Endodermal cell (in vitro differentiated cells): ENCODE results near the gene CIC. TPM values are rescaled to one million over a fixed set of nuclear protein-coding genes. Genes with fewer than 3 reads are reported as not detected.
"Not testable (repeated sequence)": the region's sequence is repeated elsewhere in the genome, so short reads cannot be mapped to it uniquely, and the experiment has no call there.

Source experiments
- DNase-seq: peaks from one replicate; pipeline ENCODE4 v3.0.0-alpha.2; 2017
- H3K27ac ChIP-seq: 2 replicates; pipeline ENCODE4 v1.5.1; 2013; ENCODE audit warnings: mild to moderate bottlenecking, low read depth, low read length, moderate library complexity
- H3K27me3 ChIP-seq: 2 replicates; pipeline ENCODE4 v1.6.1; 2013; ENCODE audit warnings: mild to moderate bottlenecking, low read length, moderate library complexity; ENCODE audit not compliant: insufficient read depth, control insufficient read depth, poor library complexity, severe bottlenecking
- H3K36me3 ChIP-seq: 2 replicates; pipeline ENCODE4 v1.7.0; 2013; ENCODE audit warnings: mild to moderate bottlenecking, low read length, moderate library complexity; ENCODE audit not compliant: control insufficient read depth, insufficient read depth
- H3K4me1 ChIP-seq: one replicate; pipeline ENCODE4 v1.7.0; 2013; ENCODE audit warnings: low read length; ENCODE audit not compliant: control insufficient read depth, insufficient read depth
- H3K4me3 ChIP-seq: 2 replicates; pipeline ENCODE4 v1.5.1; 2013; ENCODE audit warnings: mild to moderate bottlenecking, low read length, moderate library complexity
- H3K9ac ChIP-seq: 2 replicates; pipeline ENCODE4 v1.6.1; 2013; ENCODE audit warnings: mild to moderate bottlenecking, low read length, moderate library complexity; ENCODE audit not compliant: poor library complexity, severe bottlenecking; ENCODE audit errors: extremely low read depth
- H3K9me3 ChIP-seq: 2 replicates; pipeline ENCODE4 v1.6.1; 2013; ENCODE audit warnings: mild to moderate bottlenecking, low read length, moderate library complexity; ENCODE audit not compliant: control insufficient read depth
- H3K27ac Mint-ChIP-seq: 2 replicates; pipeline ENCODE4 v1.8.0; 2020; ENCODE audit warnings: mixed read lengths
- H3K27me3 Mint-ChIP-seq: 2 replicates; pipeline ENCODE4 v1.8.0; 2021; ENCODE audit warnings: mild to moderate bottlenecking, mixed read lengths; ENCODE audit not compliant: insufficient read depth
- H3K36me3 Mint-ChIP-seq: 2 replicates; pipeline ENCODE4 v1.8.0; 2020; ENCODE audit warnings: low read depth, mixed read lengths
- H3K4me1 Mint-ChIP-seq: 2 replicates; pipeline ENCODE4 v1.8.0; 2020; ENCODE audit warnings: mixed read lengths
- H3K4me3 Mint-ChIP-seq: 2 replicates; pipeline ENCODE4 v1.8.0; 2020; ENCODE audit warnings: mild to moderate bottlenecking, moderate library complexity, mixed read lengths
- H3K9me3 Mint-ChIP-seq: 2 replicates; pipeline ENCODE4 v1.8.0; 2020; ENCODE audit warnings: mild to moderate bottlenecking, mixed read lengths
- WGBS, 2 experiments: methylation state at CpG; one replicate each; pipeline versions ENCODE4 v1.1.5 to v1.1.7; 2013; ENCODE audit warnings: missing lambda C conversion rate in 2 of 2, mixed read lengths in 1 of 2; ENCODE audit not compliant: insufficient coverage in 1 of 2, insufficient read length in 1 of 2; 5-methylcytosine and 5-hydroxymethylcytosine counted together
- total RNA-seq, 2 donors: library from RNA; stranded (reverse); fragmentation: NEBNext Ultra II Directional in 1 of 2; extraction: Animal tissue kit (Norgen Biotek cat#: 25700) in 1 of 2; gene quantifications; 2 replicates in 1 of 2; 3 replicates in 1 of 2; pipeline ENCODE4 v1.2.1, GENCODE V29; 2021
- TF ChIP-seq, protein P1 (sequence below): fragments of 200-600 bp; sonication (generic); conservative IDR thresholded peaks from 2 replicates; pipeline ENCODE4 v1.5.0; 2021; ENCODE audit warnings: antibody characterized with exemption, mild to moderate bottlenecking

Gene CIC
- total RNA-seq, 2 donors from 2014 or later = 48.6 to 57.6 TPM

DNA sequence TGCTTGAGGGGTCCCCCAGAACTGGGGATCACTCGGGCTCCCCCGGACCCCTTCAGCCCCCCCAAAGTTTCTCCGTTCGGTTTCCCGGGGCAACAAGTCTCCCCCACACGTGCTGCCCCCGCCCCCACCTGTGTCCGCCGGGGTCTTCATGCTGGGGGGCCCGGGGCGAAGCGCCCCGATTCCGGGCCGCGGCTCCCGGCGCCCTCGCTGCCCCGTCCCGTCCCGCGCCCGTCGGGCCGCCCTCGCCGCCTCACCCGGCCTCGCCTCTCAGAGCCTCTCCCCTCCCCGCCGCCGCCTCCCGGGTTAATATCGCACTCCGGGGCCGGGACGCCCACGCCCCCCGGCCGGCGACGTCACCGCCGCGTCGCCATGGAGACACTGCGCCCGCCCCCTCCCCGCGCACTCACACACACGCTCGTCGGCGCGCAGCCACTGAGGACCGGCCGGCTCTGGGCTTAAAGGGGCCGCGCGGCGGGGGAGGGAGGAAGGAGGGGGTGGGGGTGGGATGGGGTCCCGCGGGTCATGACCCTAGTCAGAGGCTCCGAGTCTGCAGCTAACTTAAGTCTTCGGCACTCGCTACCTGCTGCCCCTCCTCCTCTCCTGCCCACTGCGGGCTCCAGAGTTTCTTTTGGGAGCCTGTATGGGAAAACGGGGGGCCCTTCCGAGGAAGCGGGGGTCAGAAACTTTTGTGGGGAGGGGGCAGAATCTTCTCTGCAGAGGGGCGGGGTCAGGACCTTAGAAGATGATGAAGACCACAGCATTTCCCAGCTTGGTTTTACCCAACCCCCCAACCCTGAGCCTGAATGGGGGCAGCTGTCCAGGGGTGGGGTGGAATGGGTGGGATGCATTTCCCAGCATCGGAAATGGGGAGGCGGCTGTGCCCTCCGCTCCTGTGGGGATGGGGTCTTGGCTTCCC is 13.9 kb upstream of the CIC start, which contains the start of gene ERF:
Gene ERF, minus strand, starts transcription at position 279 of the 916 bp plus-strand sequence. Its CDS starts 129 bp downstream, at position 150.
- H3K9me3 Mint-ChIP-seq = no peaks in the 10 kb centered on the region
- H3K27ac Mint-ChIP-seq = peak within 1 kb of the TSS; percentile 82
- Histone ChIP-seq H3K36me3 (peaks cover 3% of the 10 kb centered on the region), H3K27me3 (no peaks in the 10 kb centered on the region), H3K9me3 (no peaks in the 10 kb centered on the region), H3K4me3 (peak within 1 kb of the TSS; percentile 85), H3K27ac (peak within 1 kb of the TSS; percentile 88), H3K4me1 (no peaks in the 10 kb centered on the region), H3K9ac (peak within 1 kb of the TSS; percentile 89)
- H3K27me3 Mint-ChIP-seq = no peaks in the 10 kb centered on the region
- peaks cover 22% of the 10 kb centered on the region for H3K4me1 Mint-ChIP-seq
- peak; percentile 97 for DNase-seq
- WGBS, 2 experiments = 0% methylated on average over 53 of the region's 75 CpGs; no CpG with 5 or more reads in 1 of the 2 experiments
- TF ChIP-seq, protein P1, sequence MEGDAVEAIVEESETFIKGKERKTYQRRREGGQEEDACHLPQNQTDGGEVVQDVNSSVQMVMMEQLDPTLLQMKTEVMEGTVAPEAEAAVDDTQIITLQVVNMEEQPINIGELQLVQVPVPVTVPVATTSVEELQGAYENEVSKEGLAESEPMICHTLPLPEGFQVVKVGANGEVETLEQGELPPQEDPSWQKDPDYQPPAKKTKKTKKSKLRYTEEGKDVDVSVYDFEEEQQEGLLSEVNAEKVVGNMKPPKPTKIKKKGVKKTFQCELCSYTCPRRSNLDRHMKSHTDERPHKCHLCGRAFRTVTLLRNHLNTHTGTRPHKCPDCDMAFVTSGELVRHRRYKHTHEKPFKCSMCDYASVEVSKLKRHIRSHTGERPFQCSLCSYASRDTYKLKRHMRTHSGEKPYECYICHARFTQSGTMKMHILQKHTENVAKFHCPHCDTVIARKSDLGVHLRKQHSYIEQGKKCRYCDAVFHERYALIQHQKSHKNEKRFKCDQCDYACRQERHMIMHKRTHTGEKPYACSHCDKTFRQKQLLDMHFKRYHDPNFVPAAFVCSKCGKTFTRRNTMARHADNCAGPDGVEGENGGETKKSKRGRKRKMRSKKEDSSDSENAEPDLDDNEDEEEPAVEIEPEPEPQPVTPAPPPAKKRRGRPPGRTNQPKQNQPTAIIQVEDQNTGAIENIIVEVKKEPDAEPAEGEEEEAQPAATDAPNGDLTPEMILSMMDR = no peak
- H3K36me3 Mint-ChIP-seq = peaks cover 7% of the 10 kb centered on the region
- peak within 1 kb of the TSS; percentile 90 for H3K4me3 Mint-ChIP-seq

DNA sequence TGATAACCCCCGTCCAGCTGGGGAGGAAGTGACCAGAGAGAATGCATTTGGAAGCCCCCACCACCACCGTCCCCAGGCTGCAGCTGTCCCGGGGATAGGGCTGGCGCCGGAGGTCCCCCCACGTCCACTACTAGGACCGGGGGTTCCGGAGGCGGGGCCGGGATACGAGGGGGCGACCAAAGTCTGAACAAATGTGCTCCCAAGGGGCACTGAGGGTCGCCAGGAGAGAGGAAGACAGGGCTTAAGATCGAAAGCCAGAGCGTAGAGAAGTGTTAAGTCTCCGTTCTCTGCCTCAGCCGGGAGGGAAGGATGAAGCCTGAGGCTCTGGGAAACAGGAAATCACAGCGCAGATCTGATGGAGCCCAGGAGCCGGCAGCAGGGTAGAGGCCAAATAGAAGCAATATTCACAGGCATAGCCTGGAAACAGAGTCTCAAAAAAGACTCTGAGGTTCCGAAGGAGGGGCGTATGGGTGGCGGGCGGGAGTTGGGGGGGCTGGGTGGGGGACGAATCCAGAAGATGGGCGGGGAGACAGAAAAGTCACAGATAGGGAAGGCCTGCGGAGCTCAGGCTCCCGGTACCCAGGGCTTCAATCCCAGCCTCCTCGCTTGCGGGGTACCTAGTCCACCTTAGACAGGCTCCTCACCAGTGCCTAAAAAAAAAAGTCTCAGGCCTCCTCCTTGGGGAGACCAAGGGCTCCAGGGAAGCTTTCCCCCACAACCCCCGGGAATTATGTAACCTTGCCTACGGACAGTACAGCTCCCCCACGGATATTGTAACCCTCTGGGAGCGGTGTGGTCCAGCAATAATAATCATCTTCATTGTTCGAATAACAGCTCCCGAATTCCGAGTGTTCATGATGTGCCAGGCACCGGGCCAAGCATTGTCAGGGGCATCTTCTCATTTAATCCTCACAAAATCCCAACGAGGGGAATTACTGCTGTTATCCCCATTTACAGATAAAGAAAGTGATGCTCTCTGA is 13.0 kb upstream of the CIC start:
- H3K9ac ChIP-seq = peak overlapping the region; percentile 44
- peak overlapping the region; percentile 83 for H3K4me3 ChIP-seq
- H3K27ac Mint-ChIP-seq = peak overlapping the region; percentile 82
- no peaks in the 10 kb centered on the region for H3K9me3 ChIP-seq
- peaks cover 5% of the 10 kb centered on the region for H3K36me3 Mint-ChIP-seq
- peaks cover 22% of the 10 kb centered on the region for H3K4me1 Mint-ChIP-seq
- TF ChIP-seq, protein P1 = no peak
- H3K27ac ChIP-seq = peak overlapping the region; percentile 71
- 19 to 22% methylated on average over 27 to 38 of the region's 38 CpGs for WGBS, 2 experiments
- peak; percentile 84 for DNase-seq
- no peaks in the 10 kb centered on the region for H3K27me3 Mint-ChIP-seq
- no peaks in the 10 kb centered on the region for H3K27me3 ChIP-seq
- no peaks in the 10 kb centered on the region for H3K9me3 Mint-ChIP-seq
- peak overlapping the region; percentile 90 for H3K4me3 Mint-ChIP-seq
- H3K36me3 ChIP-seq = no peaks in the 10 kb centered on the region
- H3K4me1 ChIP-seq = no peaks in the 10 kb centered on the region

DNA sequence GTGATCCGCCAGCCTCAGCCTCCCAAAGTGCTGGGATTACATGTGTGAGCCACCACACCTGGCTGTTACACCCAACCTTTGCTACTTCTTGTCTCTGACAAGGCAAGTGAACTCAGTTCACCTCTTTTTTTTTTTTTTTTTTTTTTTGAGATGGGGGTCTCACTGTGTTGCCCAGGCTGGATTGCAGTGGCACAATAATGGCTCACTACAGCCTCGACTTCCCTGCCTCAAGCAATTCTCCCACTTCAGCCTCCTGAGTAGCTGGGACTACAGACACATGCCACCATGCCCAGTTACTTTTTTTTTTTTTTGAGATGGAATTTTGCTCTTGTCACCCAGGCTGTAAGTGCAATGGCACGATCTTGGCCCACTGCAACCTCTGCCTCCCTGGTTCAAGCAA is 11.2 kb upstream of the CIC start:
- 92 to 94% methylated on average over 3 of the region's 3 CpGs for WGBS, 2 experiments
- not testable (repeated sequence) for H3K9me3 Mint-ChIP-seq, H3K27ac Mint-ChIP-seq, H3K4me1 ChIP-seq, H3K9ac ChIP-seq, H3K4me1 Mint-ChIP-seq, H3K4me3 Mint-ChIP-seq, DNase-seq, H3K9me3 ChIP-seq, H3K27ac ChIP-seq, H3K27me3 ChIP-seq, H3K4me3 ChIP-seq, H3K36me3 ChIP-seq, H3K36me3 Mint-ChIP-seq
- H3K27me3 Mint-ChIP-seq = peaks cover 12% of the 10 kb centered on the region
